Measurements from ENCODE around the gene PPM1M. TPM values are rescaled to one million over a fixed set of nuclear protein-coding genes. Genes with fewer than 3 reads are reported as not detected.

The PPM1M gene
- total and polyA plus RNA-seq, 2 experiments from 2014 or later: 6.2 to 10.7 TPM

DNA sequence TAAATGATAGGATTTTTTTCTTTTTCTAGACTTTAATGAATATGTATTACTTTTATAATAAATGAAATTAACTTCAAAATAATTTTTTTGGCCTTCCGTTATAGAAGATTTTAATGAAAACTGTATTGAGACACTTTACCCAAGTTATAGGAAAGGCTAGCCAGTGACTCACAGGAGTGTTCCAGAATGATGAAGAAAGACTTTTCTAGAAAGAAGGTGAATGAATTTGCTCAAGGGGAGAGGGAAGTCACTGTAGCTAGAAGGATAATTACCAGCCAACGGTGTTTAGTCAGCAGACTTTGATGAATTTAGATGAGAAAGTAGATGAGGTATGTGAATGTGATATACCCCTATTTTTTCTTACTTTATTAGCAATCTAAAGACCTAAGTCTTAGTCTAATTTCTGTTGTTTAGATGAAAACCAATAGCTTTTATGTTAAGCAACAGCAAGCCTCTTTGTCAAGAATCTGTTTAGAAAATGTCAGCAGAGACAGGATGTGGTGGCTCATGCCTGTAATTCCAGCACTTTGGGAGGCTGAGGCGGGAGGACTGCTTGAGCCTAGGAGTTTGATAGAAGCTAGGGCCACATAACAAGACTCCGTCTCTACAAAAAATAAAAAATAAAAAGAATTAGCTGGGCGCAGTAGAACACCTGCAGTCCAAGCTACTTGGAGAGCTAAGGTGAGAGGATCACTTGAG is 44.4 kb upstream of the PPM1M start:
- Histone ChIP-seq H3K79me2 (peaks cover 39% of the 10 kb centered on the region), H2AFZ (no peak overlapping the region), H3K27me3 (no peaks in the 10 kb centered on the region), H3K9me3 (ENCODE audit: low read depth) (no peaks in the 10 kb centered on the region), H3K4me2 (peak overlapping the region; percentile 95), H3K27ac (no peak overlapping the region), H3K9me2 (replicated peaks; ENCODE audit: insufficient read depth) (no peaks in the 10 kb centered on the region), H3K4me3 (no peak overlapping the region), H3K36me3 (replicated peaks; ENCODE audit: insufficient read depth, low read depth) (peaks cover 10% of the 10 kb centered on the region), H3K4me1 (ENCODE audit: insufficient read depth) (peaks cover 23% of the 10 kb centered on the region), H4K20me1 (ENCODE audit: insufficient read depth, poor library complexity, severe bottlenecking) (no peaks in the 10 kb centered on the region)
- no peak for DNase-seq (ENCODE audit: low spot score)
- 91% methylated on average over 5 of the region's 5 CpGs for WGBS (ENCODE audit: low lambda C conversion rate, missing lambda C conversion rate)
- TF ChIP-seq, protein P1, sequence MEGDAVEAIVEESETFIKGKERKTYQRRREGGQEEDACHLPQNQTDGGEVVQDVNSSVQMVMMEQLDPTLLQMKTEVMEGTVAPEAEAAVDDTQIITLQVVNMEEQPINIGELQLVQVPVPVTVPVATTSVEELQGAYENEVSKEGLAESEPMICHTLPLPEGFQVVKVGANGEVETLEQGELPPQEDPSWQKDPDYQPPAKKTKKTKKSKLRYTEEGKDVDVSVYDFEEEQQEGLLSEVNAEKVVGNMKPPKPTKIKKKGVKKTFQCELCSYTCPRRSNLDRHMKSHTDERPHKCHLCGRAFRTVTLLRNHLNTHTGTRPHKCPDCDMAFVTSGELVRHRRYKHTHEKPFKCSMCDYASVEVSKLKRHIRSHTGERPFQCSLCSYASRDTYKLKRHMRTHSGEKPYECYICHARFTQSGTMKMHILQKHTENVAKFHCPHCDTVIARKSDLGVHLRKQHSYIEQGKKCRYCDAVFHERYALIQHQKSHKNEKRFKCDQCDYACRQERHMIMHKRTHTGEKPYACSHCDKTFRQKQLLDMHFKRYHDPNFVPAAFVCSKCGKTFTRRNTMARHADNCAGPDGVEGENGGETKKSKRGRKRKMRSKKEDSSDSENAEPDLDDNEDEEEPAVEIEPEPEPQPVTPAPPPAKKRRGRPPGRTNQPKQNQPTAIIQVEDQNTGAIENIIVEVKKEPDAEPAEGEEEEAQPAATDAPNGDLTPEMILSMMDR (IDR thresholded peaks at IDR 0.05; ENCODE audit: poor library complexity): no peak
- TF ChIP-seq EZH2 (IDR thresholded peaks at IDR 0.05; ENCODE audit: borderline replicate concordance) (no peak), EZH2phosphoT487 (IDR thresholded peaks at IDR 0.05; ENCODE audit: low read depth, severe bottlenecking, unreplicated experiment) (no peak)

- Histone ChIP-seq H3K9me2 (replicated peaks; ENCODE audit: insufficient read depth) (no peaks in the 10 kb centered on the region), H3K4me3 (no peak overlapping the region), H3K4me1 (ENCODE audit: insufficient read depth) (peaks cover 12% of the 10 kb centered on the region), H2AFZ (no peak overlapping the region), H3K36me3 (replicated peaks; ENCODE audit: insufficient read depth, low read depth) (peaks cover 10% of the 10 kb centered on the region), H3K27me3 (no peaks in the 10 kb centered on the region), H3K79me2 (peaks cover 39% of the 10 kb centered on the region), H3K27ac (no peak overlapping the region), H3K4me2 (no peak overlapping the region), H3K9me3 (ENCODE audit: low read depth) (no peaks in the 10 kb centered on the region), H4K20me1 (ENCODE audit: insufficient read depth, poor library complexity, severe bottlenecking) (no peaks in the 10 kb centered on the region)
- WGBS (ENCODE audit: low lambda C conversion rate, missing lambda C conversion rate): 95% methylated on average over 4 of the region's 4 CpGs
- no peak for DNase-seq (ENCODE audit: low spot score)
- TF ChIP-seq, protein P1 (IDR thresholded peaks at IDR 0.05; ENCODE audit: poor library complexity): no peak
- TF ChIP-seq EZH2 (IDR thresholded peaks at IDR 0.05; ENCODE audit: borderline replicate concordance): no peak
These were observed 43.0 kb upstream of the PPM1M start for GRCh38 chr3:52202384-52203077.

GRCh38 chr3:52203701-52204100 is 41.9 kb upstream of the PPM1M start:
- no peak overlapping the region for H3K4me2 ChIP-seq
- H3K4me1 ChIP-seq (ENCODE audit: insufficient read depth): peaks cover 10% of the 10 kb centered on the region
- DNase-seq (ENCODE audit: low spot score): no peak
- H3K9me2 ChIP-seq (replicated peaks; ENCODE audit: insufficient read depth): no peaks in the 10 kb centered on the region
- H3K4me3 ChIP-seq: no peak overlapping the region
- H3K36me3 ChIP-seq (replicated peaks; ENCODE audit: insufficient read depth, low read depth): peaks cover 10% of the 10 kb centered on the region
- H3K27me3 ChIP-seq: no peaks in the 10 kb centered on the region
- TF ChIP-seq, protein P1 (IDR thresholded peaks at IDR 0.05; ENCODE audit: poor library complexity): no peak
- TF ChIP-seq EZH2 (IDR thresholded peaks at IDR 0.05; ENCODE audit: borderline replicate concordance) (no peak), EZH2phosphoT487 (IDR thresholded peaks at IDR 0.05; ENCODE audit: low read depth, severe bottlenecking, unreplicated experiment) (no peak)
- H3K9me3 ChIP-seq (ENCODE audit: low read depth): no peaks in the 10 kb centered on the region
- 100% methylated on average over 1 of the region's 1 CpG for WGBS (ENCODE audit: low lambda C conversion rate, missing lambda C conversion rate)
- no peaks in the 10 kb centered on the region for H4K20me1 ChIP-seq (ENCODE audit: insufficient read depth, poor library complexity, severe bottlenecking)
- H3K27ac ChIP-seq: no peak overlapping the region
- no peak overlapping the region for H2AFZ ChIP-seq
- H3K79me2 ChIP-seq: peaks cover 32% of the 10 kb centered on the region
